DND-41 (cell line): ENCODE data around the gene SLTM.
"Not testable (repeated sequence)": the region's sequence is repeated elsewhere in the genome, so short reads cannot be mapped to it uniquely, and the experiment has no call there.

ENCODE experiments used
- ATAC-seq: fragments of 200-7000 bp; cut with Tn5 transposase; 3 replicates; pipeline ENCODE4 v1.9.1; 2021; ENCODE audit warnings: low read depth; ENCODE audit not compliant: insufficient read depth
- DNase-seq: peaks from one replicate; pipeline ENCODE4 v3.0.0-alpha.2; 2020
- H2AFZ ChIP-seq: 2 replicates; pipeline ENCODE4 v1.6.0; 2012; ENCODE audit warnings: low read depth, low read length
- H3K27ac ChIP-seq: 2 replicates; pipeline ENCODE4 v1.5.1; 2012; ENCODE audit warnings: low read length, inconsistent platforms
- H3K27me3 ChIP-seq: fragments of 200-600 bp; sonication (generic); 2 replicates; pipeline ENCODE4 v1.6.0; 2012; ENCODE audit warnings: low read length, mild to moderate bottlenecking, inconsistent platforms; ENCODE audit not compliant: insufficient read depth, poor library complexity
- H3K36me3 ChIP-seq: 2 replicates; pipeline ENCODE4 v1.5.1; 2012; ENCODE audit warnings: low read length, inconsistent platforms; ENCODE audit not compliant: insufficient read depth
- H3K4me1 ChIP-seq: 2 replicates; pipeline ENCODE4 v1.5.1; 2012; ENCODE audit warnings: mild to moderate bottlenecking, low read length; ENCODE audit not compliant: insufficient read depth
- H3K4me2 ChIP-seq: 2 replicates; pipeline ENCODE4 v1.6.0; 2012; ENCODE audit warnings: mild to moderate bottlenecking, moderate library complexity, low read length, inconsistent platforms; ENCODE audit not compliant: insufficient read depth
- H3K4me3 ChIP-seq, 2 experiments: fragments of 200-600 bp in 1 of 2; shearing (Covaris generic) in 1 of 2; 2 replicates each; pipeline ENCODE4 v1.5.1; 2012 to 2016; ENCODE audit warnings: inconsistent platforms in 2 of 2, low read length in 2 of 2, mild to moderate bottlenecking in 2 of 2, low read depth in 1 of 2, moderate library complexity in 1 of 2
- H3K79me2 ChIP-seq: 2 replicates; pipeline ENCODE4 v1.6.0; 2012; ENCODE audit warnings: low read length, inconsistent platforms; ENCODE audit not compliant: insufficient read depth
- H3K9ac ChIP-seq: 2 replicates; pipeline ENCODE4 v1.6.0; 2012; ENCODE audit warnings: low read depth, mild to moderate bottlenecking, inconsistent platforms, low read length, moderate library complexity
- H3K9me3 ChIP-seq: 2 replicates; pipeline ENCODE4 v1.5.1; 2012; ENCODE audit warnings: low read length, moderate library complexity, mild to moderate bottlenecking, inconsistent platforms; ENCODE audit not compliant: insufficient read depth, severe bottlenecking
- H4K20me1 ChIP-seq: 2 replicates; pipeline ENCODE4 v1.6.0; 2012; ENCODE audit warnings: low read length; ENCODE audit not compliant: insufficient read depth
- EZH2 ChIP-seq: IDR thresholded peaks from 3 replicates; pipeline ENCODE4 v1.6.1; 2012; ENCODE audit warnings: borderline replicate concordance, low read depth, mild to moderate bottlenecking, moderate library complexity, low read length, inconsistent platforms; ENCODE audit not compliant: severe bottlenecking
- TF ChIP-seq, protein P1 (sequence below): IDR thresholded peaks from 2 replicates; pipeline ENCODE4 v1.5.1; 2012; ENCODE audit warnings: borderline replicate concordance, low read length, moderate library complexity, mild to moderate bottlenecking; ENCODE audit not compliant: poor library complexity, severe bottlenecking; ENCODE audit errors: extremely low read depth

Gene SLTM

DNA sequence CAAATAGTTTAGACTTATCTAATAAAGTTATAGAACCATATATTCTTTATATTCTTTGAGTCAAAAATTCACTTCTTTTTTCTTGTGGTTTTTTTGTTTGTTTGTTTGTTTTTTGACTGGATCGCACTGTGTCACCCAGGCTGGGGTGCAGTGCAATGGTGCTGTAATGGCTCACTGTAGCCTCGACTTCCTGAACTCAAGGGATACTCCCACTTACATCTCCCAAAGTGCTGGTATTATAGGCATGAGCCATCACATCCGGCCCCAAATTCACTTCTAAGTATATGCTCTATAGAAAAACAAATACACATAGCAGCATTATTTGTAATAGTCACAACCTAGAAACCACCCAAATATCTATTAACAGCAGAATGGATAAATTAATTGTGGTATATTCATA lies 13.7 kb upstream of the SLTM start:
- TF ChIP-seq, protein P1, sequence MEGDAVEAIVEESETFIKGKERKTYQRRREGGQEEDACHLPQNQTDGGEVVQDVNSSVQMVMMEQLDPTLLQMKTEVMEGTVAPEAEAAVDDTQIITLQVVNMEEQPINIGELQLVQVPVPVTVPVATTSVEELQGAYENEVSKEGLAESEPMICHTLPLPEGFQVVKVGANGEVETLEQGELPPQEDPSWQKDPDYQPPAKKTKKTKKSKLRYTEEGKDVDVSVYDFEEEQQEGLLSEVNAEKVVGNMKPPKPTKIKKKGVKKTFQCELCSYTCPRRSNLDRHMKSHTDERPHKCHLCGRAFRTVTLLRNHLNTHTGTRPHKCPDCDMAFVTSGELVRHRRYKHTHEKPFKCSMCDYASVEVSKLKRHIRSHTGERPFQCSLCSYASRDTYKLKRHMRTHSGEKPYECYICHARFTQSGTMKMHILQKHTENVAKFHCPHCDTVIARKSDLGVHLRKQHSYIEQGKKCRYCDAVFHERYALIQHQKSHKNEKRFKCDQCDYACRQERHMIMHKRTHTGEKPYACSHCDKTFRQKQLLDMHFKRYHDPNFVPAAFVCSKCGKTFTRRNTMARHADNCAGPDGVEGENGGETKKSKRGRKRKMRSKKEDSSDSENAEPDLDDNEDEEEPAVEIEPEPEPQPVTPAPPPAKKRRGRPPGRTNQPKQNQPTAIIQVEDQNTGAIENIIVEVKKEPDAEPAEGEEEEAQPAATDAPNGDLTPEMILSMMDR, result no peak
- no peak for TF ChIP-seq EZH2
- no peaks in the 10 kb centered on the region for H3K9me3 ChIP-seq
- no peak overlapping the region for H2AFZ ChIP-seq
- H3K4me3 ChIP-seq, result no peak overlapping the region
- ATAC-seq (no peak), DNase-seq (no peak)
- no peaks in the 10 kb centered on the region for H3K27me3 ChIP-seq
- H3K4me1 ChIP-seq, result no peaks in the 10 kb centered on the region
- no peaks in the 10 kb centered on the region for H3K36me3 ChIP-seq
- no peak overlapping the region for H3K27ac ChIP-seq
- no peak overlapping the region for H3K9ac ChIP-seq
- H3K4me2 ChIP-seq, result no peak overlapping the region
- H4K20me1 ChIP-seq, result no peaks in the 10 kb centered on the region
- H3K79me2 ChIP-seq, result no peaks in the 10 kb centered on the region

DNA sequence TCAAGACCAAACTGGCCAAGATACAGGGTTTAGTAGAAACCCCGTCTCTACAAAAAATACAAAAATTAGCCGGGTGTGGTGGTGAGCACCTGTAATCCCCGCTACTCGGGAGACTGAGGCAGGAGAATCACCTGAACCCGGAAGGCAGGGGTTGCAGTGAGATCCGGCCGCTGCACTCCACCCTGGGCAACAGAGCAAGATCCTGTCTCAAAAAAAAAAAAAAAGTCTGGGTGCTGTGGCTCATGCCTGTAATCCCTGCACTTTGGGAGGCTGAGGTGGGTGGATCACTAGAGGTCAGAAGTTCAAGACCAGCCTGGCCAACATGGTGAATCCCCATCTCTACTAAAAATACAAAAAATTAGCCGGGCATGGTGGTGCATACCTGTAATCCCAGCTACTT lies 1.5 kb upstream of the SLTM start:
- Histone ChIP-seq H3K9ac (peak overlapping the region; percentile 100), H3K4me1 (peaks cover 29% of the 10 kb centered on the region), H3K4me2 (peak overlapping the region; percentile 79), H2AFZ (peak overlapping the region; percentile 80), H3K79me2 (peaks cover 34% of the 10 kb centered on the region)
- H4K20me1 ChIP-seq, DNase-seq, H3K4me3 ChIP-seq, H3K36me3 ChIP-seq, H3K27ac ChIP-seq, H3K27me3 ChIP-seq, H3K9me3 ChIP-seq, ATAC-seq: not testable (repeated sequence)

- TF ChIP-seq, protein P1, result no peak
- no peak for TF ChIP-seq EZH2
- Histone ChIP-seq H3K4me3 (peak overlapping the region; percentile 34 to 84; a peak in 3 of 4 replicates), H3K9me3 (no peaks in the 10 kb centered on the region), H3K79me2 (peaks cover 38% of the 10 kb centered on the region), H3K27ac (peak overlapping the region; percentile 100), H3K36me3 (peaks cover 9% of the 10 kb centered on the region; the same call in 1 of the 2 replicates), H3K27me3 (no peaks in the 10 kb centered on the region), H2AFZ (peak overlapping the region; percentile 80), H4K20me1 (peaks cover 4% of the 10 kb centered on the region; the same call in 1 of the 2 replicates), H3K4me1 (peaks cover 30% of the 10 kb centered on the region), H3K9ac (peak overlapping the region; percentile 100), H3K4me2 (peak overlapping the region; percentile 79)
- no peak for ATAC-seq
- no peak for DNase-seq
Measured at GRCh38 chr15:58934521-58934920, 1.0 kb upstream of the SLTM start.

DNA sequence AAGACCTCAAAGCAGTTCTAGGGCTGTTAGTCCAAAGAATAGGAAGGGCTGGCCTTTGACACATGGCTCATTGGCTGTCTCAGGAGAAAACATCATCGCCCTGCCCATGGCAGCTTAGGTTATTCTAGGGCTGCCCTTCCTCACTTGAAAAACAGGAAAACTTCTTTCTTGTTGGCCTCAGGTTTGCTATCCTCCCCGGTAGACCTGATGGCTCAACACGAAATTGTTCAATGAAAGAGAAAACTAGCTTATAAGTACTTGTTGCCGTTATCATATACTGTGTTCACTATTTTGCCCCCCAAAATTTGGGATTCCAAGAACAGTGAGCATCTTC lies 602 bp upstream of the SLTM start:
- H3K4me1 ChIP-seq, result peaks cover 30% of the 10 kb centered on the region
- H4K20me1 ChIP-seq, result peaks cover 4% of the 10 kb centered on the region; the same call in 1 of the 2 replicates
- peaks cover 13% of the 10 kb centered on the region; the same call in 1 of the 2 replicates for H3K36me3 ChIP-seq
- H3K27me3 ChIP-seq, result no peaks in the 10 kb centered on the region
- H3K4me2 ChIP-seq, result peak overlapping the region; percentile 79
- H3K79me2 ChIP-seq, result peaks cover 43% of the 10 kb centered on the region
- peak overlapping the region; percentile 100 for H3K27ac ChIP-seq
- no peaks in the 10 kb centered on the region for H3K9me3 ChIP-seq
- no peak for TF ChIP-seq EZH2
- TF ChIP-seq, protein P1, result no peak
- H3K9ac ChIP-seq, result peak overlapping the region; percentile 100
- peak overlapping the region; percentile 80 for H2AFZ ChIP-seq
- H3K4me3 ChIP-seq, result peak overlapping the region; percentile 34 to 84
- peak; percentile 39; the same call in 2 of the 3 replicates for ATAC-seq
- no peak for DNase-seq
